ENCODE measurements around the gene STX19. TPM values are rescaled to one million over a fixed set of nuclear protein-coding genes. Genes with fewer than 3 reads are reported as not detected.
A peak's percentile ranks its signal among the peaks of the same experiment; 100 is the strongest.

STX19 gene
- total and polyA plus RNA-seq, 2 donors (not counting 3 experiments of a cell fraction or from before 2014, with no cell fraction given) = not detected

GRCh38 chr3:94001827-94002495 is 26.4 kb downstream of the STX19 start:
- Histone ChIP-seq H3K36me3 (ENCODE audit: control insufficient read depth in 2 of 2, extremely low read depth in 1 of 2, insufficient read depth in 2 of 2, low read length in 2 of 2) (no peaks in the 10 kb centered on the region), H3K9ac (replicated peaks; ENCODE audit: extremely low read depth, insufficient read depth, low read length) (no peak overlapping the region), H3K4me3 (replicated peaks in 1 of 3; ENCODE audit: insufficient read depth in 1 of 3, low read depth in 1 of 3, low read length in 3 of 3) (no peak overlapping the region), H3K4me1 (ENCODE audit: control insufficient read depth, extremely low read depth, insufficient read depth, low read length) (peaks cover 3% of the 10 kb centered on the region), H3K9me1 (replicated peaks; ENCODE audit: control insufficient read depth, extremely low read depth, insufficient read depth, low read length) (no peaks in the 10 kb centered on the region), H3K27me3 (ENCODE audit: control insufficient read depth in 2 of 2, insufficient read depth in 2 of 2, low read length in 2 of 2) (no peaks in the 10 kb centered on the region), H3K27ac (ENCODE audit: insufficient read depth, low read depth, low read length) (no peak overlapping the region), H3K9me3 (replicated peaks; ENCODE audit: control insufficient read depth, insufficient read depth, low read length) (no peaks in the 10 kb centered on the region), H3K4me2 (ENCODE audit: insufficient read depth, low read length) (no peak overlapping the region), H4K20me1 (replicated peaks; ENCODE audit: control insufficient read depth, extremely low read depth, insufficient read depth, low read length) (no peaks in the 10 kb centered on the region), H2AFZ (ENCODE audit: low read depth, low read length) (no peak overlapping the region), H3K79me2 (ENCODE audit: control insufficient read depth, insufficient read depth, low read length) (no peaks in the 10 kb centered on the region)
- POLR2A ChIA-PET = no interaction called here
- FAIRE-seq (peak; percentile 8), DNase-seq (ENCODE audit: low read depth, low spot score) (no peak)
- TF ChIP-seq EZH2 (IDR thresholded peaks at IDR 0.05; ENCODE audit: borderline replicate concordance, low read depth, low read length, severe bottlenecking) (no peak), GATA2 (IDR thresholded peaks at IDR 0.05; ENCODE audit: insufficient read depth, insufficient read length, low read depth, low read length) (no peak), CTCF (IDR thresholded peaks at IDR 0.05; ENCODE audit: extremely low read depth in 1 of 2, insufficient read depth in 1 of 2, low read depth in 1 of 2, low read length in 2 of 2) (no peak), JUN (IDR thresholded peaks at IDR 0.05; ENCODE audit: borderline replicate concordance, insufficient read depth, insufficient read length, low read depth) (no peak), POLR2AphosphoS5 (IDR thresholded peaks at IDR 0.05; ENCODE audit: insufficient read depth, low read depth, low read length) (no peak), FOS (IDR thresholded peaks at IDR 0.05; ENCODE audit: borderline replicate concordance, insufficient read depth, low read length) (no peak), POLR2A (IDR thresholded peaks at IDR 0.05; ENCODE audit: low read depth, low read length) (no peak), MAX (IDR thresholded peaks at IDR 0.05; ENCODE audit: insufficient read depth, insufficient read length) (no peak), MYC (IDR thresholded peaks at IDR 0.05; ENCODE audit: low read depth, low read length) (no peak)
- BruUV-seq (replicated peaks) = no TSS peak
- intact Hi-C loops (cut with micrococcal nuclease) = loop anchor here (10.0 kb wide), 2 partner anchors 57 to 253 kb away; no protein-coding TSS in a partner anchor
- dilution Hi-C loops (cut with MboI; ENCODE audit: extremely low pct_ligation_motif_present, low sequenced_read_pairs) = no loop called here
- CTCF ChIA-PET = interaction anchor here (0.8 to 3.3 kb wide), 7 partner anchors 11 to 100 kb away, joined by 3 to 29 read pairs (median 4); partner anchors contain the start of genes DHFR2, NSUN3 and PROS1
